Neuronal stem cell (in vitro differentiated cells): ENCODE results near the gene PPIC.

Experiments
- DNase-seq: peaks from one replicate; pipeline ENCODE4 v3.0.0-alpha.2; 2013; ENCODE audit warnings: low spot score
- H2AFZ ChIP-seq: one replicate; pipeline ENCODE4 v1.6.1; 2013; ENCODE audit warnings: mild to moderate bottlenecking, low read length, inconsistent platforms
- H2AK5ac ChIP-seq: 2 replicates; pipeline ENCODE4 v1.6.1; 2013; ENCODE audit warnings: low read depth, mild to moderate bottlenecking, inconsistent platforms, low read length, moderate library complexity, mixed read lengths
- H2BK120ac ChIP-seq: 2 replicates; pipeline ENCODE4 v1.6.1; 2013; ENCODE audit warnings: low read depth, mild to moderate bottlenecking, inconsistent platforms, low read length, moderate library complexity, mixed read lengths
- H2BK12ac ChIP-seq: one replicate; pipeline ENCODE4 v1.6.1; 2013; ENCODE audit warnings: low read length, inconsistent platforms
- H2BK15ac ChIP-seq: 2 replicates; pipeline ENCODE4 v1.6.1; 2013; ENCODE audit warnings: mild to moderate bottlenecking, low read length, inconsistent platforms, mixed read lengths
- H2BK5ac ChIP-seq: one replicate; pipeline ENCODE4 v1.6.1; 2013; ENCODE audit warnings: inconsistent platforms, mild to moderate bottlenecking, low read length, moderate library complexity
- H3K14ac ChIP-seq: one replicate; pipeline ENCODE4 v1.6.1; 2013; ENCODE audit warnings: low read length, inconsistent platforms
- H3K18ac ChIP-seq: 2 replicates; pipeline ENCODE4 v1.6.1; 2013; ENCODE audit warnings: low read length, inconsistent platforms
- H3K23ac ChIP-seq: 2 replicates; pipeline ENCODE4 v1.6.1; 2013; ENCODE audit warnings: low read depth, mild to moderate bottlenecking, mixed read lengths, low read length, inconsistent platforms; ENCODE audit not compliant: poor library complexity
- H3K27ac ChIP-seq: replicated peaks from 3 replicates; pipeline ENCODE4 v1.5.1; 2013; ENCODE audit warnings: low read length, inconsistent platforms
- H3K27me3 ChIP-seq, 3 experiments: 2 replicates each; pipeline ENCODE4 v1.6.1; 2013; ENCODE audit warnings: low read length in 3 of 3, mild to moderate bottlenecking in 2 of 3, inconsistent platforms in 1 of 3, low read depth in 1 of 3, mixed read lengths in 1 of 3, moderate library complexity in 1 of 3; ENCODE audit not compliant: control insufficient read depth in 3 of 3, insufficient read depth in 3 of 3
- H3K36me3 ChIP-seq, 2 donors: replicated peaks in 1 of 2; 2 replicates each; pipeline ENCODE4 v1.6.1; 2013; ENCODE audit warnings: low read length in 2 of 2; ENCODE audit not compliant: control insufficient read depth in 2 of 2, insufficient read depth in 2 of 2
- H3K4ac ChIP-seq: 2 replicates; pipeline ENCODE4 v1.6.1; 2013; ENCODE audit warnings: inconsistent platforms, mild to moderate bottlenecking, low read length, moderate library complexity
- H3K4me1 ChIP-seq, 2 donors: 1 replicate in 1 of 2; 2 replicates in 1 of 2; pipeline ENCODE4 v1.6.1; 2013; ENCODE audit warnings: low read length in 2 of 2, low read depth in 1 of 2; ENCODE audit not compliant: control insufficient read depth in 2 of 2, insufficient read depth in 1 of 2
- H3K4me2 ChIP-seq: one replicate; pipeline ENCODE4 v1.6.1; 2013; ENCODE audit warnings: mild to moderate bottlenecking, low read length, inconsistent platforms; ENCODE audit not compliant: insufficient read depth, poor library complexity, severe bottlenecking
- H3K4me3 ChIP-seq, 2 donors: 2 replicates each; pipeline ENCODE4 v1.5.1; 2013; ENCODE audit warnings: low read length in 2 of 2, mild to moderate bottlenecking in 2 of 2, inconsistent platforms in 1 of 2, moderate library complexity in 1 of 2
- H3K79me1 ChIP-seq: one replicate; pipeline ENCODE4 v1.6.1; 2013; ENCODE audit warnings: low read depth, mild to moderate bottlenecking, inconsistent platforms, low read length, moderate library complexity
- H3K9ac ChIP-seq: one replicate; pipeline ENCODE4 v1.6.1; 2013; ENCODE audit warnings: mild to moderate bottlenecking, low read depth, low read length, inconsistent platforms; ENCODE audit not compliant: poor library complexity
- H3K9me3 ChIP-seq, 2 donors: replicated peaks in 1 of 2; 2 replicates each; pipeline versions ENCODE3 to v1.6.1; 2013; ENCODE audit warnings: low read length in 2 of 2, mild to moderate bottlenecking in 2 of 2, inconsistent platforms in 1 of 2, low read depth in 1 of 2, mixed read lengths in 1 of 2, moderate library complexity in 1 of 2; ENCODE audit not compliant: control insufficient read depth in 2 of 2, insufficient read depth in 1 of 2
- H4K8ac ChIP-seq: one replicate; pipeline ENCODE4 v1.6.1; 2013; ENCODE audit warnings: low read depth, mild to moderate bottlenecking, inconsistent platforms, low read length, moderate library complexity
- H4K91ac ChIP-seq: one replicate; pipeline ENCODE4 v1.6.1; 2013; ENCODE audit warnings: low read length, low read depth, mild to moderate bottlenecking, inconsistent platforms; ENCODE audit not compliant: poor library complexity
- WGBS, 2 donors: extraction: QIAGEN DNeasy Blood & Tissue Kit; methylation state at CpG; one replicate each; pipeline ENCODE4 v1.1.7; 2013; ENCODE audit warnings: missing lambda C conversion rate in 2 of 2, mixed read lengths in 1 of 2; ENCODE audit not compliant: insufficient read length in 2 of 2, insufficient replicate concordance in 1 of 2; ENCODE audit errors: extremely low coverage in 2 of 2; 5-methylcytosine and 5-hydroxymethylcytosine counted together

The PPIC gene

DNA sequence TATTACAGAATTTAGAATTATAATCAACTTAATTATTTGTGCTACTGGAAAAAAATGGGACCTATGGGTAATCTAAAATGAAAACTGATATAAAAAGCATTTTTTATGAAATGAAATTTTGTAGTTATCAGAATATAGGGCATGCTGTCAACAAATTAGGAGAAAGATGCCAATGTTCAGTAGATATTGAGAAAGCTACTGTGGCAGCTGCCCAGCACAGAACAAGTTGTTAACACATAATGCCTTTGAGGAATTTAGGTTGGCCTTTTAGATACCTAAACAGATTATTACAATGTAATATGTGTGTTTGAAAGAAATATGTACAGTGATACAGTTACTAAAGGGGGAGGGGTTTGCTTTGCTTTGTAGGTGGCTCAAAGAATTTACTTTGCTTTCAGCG, 54.1 kb downstream of the PPIC start:
- no peak overlapping the region for H3K23ac ChIP-seq
- no peak overlapping the region for H2BK120ac ChIP-seq
- no peaks in the 10 kb centered on the region for H3K27me3 ChIP-seq
- H2AK5ac ChIP-seq, result no peak overlapping the region
- H3K4me1 ChIP-seq, result no peaks in the 10 kb centered on the region
- no peaks in the 10 kb centered on the region for H3K79me1 ChIP-seq
- no peak for DNase-seq
- H3K18ac ChIP-seq, result no peak overlapping the region
- no peaks in the 10 kb centered on the region for H3K36me3 ChIP-seq
- WGBS, 2 donors, result no CpG with 5 or more reads among the region's 1 CpG
- H2AFZ ChIP-seq, result no peak overlapping the region
- H3K9me3 ChIP-seq, result no peaks in the 10 kb centered on the region
- H4K91ac ChIP-seq, result no peak overlapping the region
- no peak overlapping the region for H3K27ac ChIP-seq
- no peak overlapping the region for H3K4me3 ChIP-seq
- H2BK12ac ChIP-seq, result no peak overlapping the region
- H2BK5ac ChIP-seq, result no peak overlapping the region
- no peak overlapping the region for H3K4ac ChIP-seq
- H4K8ac ChIP-seq, result no peak overlapping the region
- H3K9ac ChIP-seq, result no peak overlapping the region
- H3K14ac ChIP-seq, result no peak overlapping the region
- no peak overlapping the region for H3K4me2 ChIP-seq
- no peak overlapping the region for H2BK15ac ChIP-seq

DNA sequence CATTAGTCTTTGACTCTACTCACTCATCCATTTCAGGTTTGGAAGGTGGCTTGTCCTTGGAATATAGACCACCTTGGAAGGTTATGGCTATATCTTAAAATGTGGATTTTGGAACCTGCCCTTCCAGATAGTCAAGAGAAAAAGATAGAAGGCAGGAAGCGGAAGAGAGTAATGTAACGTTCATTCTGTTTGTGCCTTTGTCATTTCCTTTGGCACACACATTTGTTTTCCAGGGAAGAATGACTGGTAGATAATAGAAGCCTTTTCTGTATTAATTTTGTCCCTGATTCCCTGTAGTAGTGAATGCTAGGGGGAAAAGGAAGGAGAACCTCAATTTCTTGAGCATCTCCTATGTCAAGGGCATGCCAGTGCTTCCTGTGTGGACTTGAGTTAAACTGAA, 54.7 kb downstream of the PPIC start:
- no CpG with 5 or more reads among the region's 2 CpGs for WGBS, 2 donors
- Histone ChIP-seq H3K4me1 (no peaks in the 10 kb centered on the region), H3K23ac (no peak overlapping the region)

DNA sequence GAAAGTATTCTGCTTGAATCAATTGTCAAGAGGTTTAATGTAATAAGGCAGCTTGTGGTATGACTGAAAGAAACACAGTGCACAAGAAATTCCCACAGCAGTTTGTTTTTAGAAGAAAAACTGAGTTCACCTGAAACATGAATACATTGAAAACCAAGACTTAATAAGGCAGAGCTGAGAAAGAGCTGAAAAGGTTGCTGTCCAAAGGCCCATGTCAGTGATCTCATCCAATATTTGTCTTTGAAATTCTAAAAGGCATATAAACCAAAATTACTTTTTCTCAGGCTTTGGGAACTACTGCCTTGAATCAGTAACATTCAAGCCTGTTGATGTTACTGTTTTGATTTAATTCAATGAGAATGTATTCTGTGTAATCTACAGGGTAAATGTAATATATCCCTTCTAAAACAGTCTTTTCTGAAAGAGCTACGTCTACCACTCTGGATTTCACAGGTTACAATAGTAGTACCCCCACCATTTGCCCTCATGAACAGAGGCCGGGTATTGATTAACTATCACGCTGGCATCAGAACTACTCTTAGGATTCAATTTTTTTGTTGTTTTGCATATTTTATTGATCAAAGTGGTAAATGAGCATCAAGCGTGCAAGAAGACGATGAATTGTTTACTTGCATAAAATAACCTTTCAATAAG, 57.8 kb downstream of the PPIC start:
- H4K8ac ChIP-seq, result no peak overlapping the region
- H2AFZ ChIP-seq, result no peak overlapping the region
- H4K91ac ChIP-seq, result no peak overlapping the region
- no peak overlapping the region for H2BK12ac ChIP-seq
- H3K18ac ChIP-seq, result no peak overlapping the region
- H3K4me3 ChIP-seq, result no peak overlapping the region
- H3K23ac ChIP-seq, result no peak overlapping the region
- H3K14ac ChIP-seq, result no peak overlapping the region
- H3K9ac ChIP-seq, result no peak overlapping the region
- no peaks in the 10 kb centered on the region for H3K9me3 ChIP-seq
- H3K4me1 ChIP-seq, result no peaks in the 10 kb centered on the region
- no peaks in the 10 kb centered on the region for H3K27me3 ChIP-seq
- WGBS, 2 donors, result no CpG with 5 or more reads among the region's 5 CpGs
- no peaks in the 10 kb centered on the region for H3K36me3 ChIP-seq
- H2BK5ac ChIP-seq, result no peak overlapping the region
- no peak overlapping the region for H2AK5ac ChIP-seq
- H3K4me2 ChIP-seq, result no peak overlapping the region
- H3K27ac ChIP-seq, result no peak overlapping the region
- no peak overlapping the region for H2BK15ac ChIP-seq
- H3K79me1 ChIP-seq, result no peaks in the 10 kb centered on the region
- no peak overlapping the region for H2BK120ac ChIP-seq
- no peak overlapping the region for H3K4ac ChIP-seq
- no peak for DNase-seq

More for the DNA sequence above, 54.7 kb downstream of the PPIC start:
- H2BK15ac ChIP-seq, result no peak overlapping the region
- H4K91ac ChIP-seq, result no peak overlapping the region
- H2AFZ ChIP-seq, result no peak overlapping the region
- no peak overlapping the region for H2BK120ac ChIP-seq
- DNase-seq, result no peak
- H3K4me3 ChIP-seq, result no peak overlapping the region
- H3K27me3 ChIP-seq, result no peaks in the 10 kb centered on the region
- H3K79me1 ChIP-seq, result no peaks in the 10 kb centered on the region
- no peaks in the 10 kb centered on the region for H3K36me3 ChIP-seq
- H2BK5ac ChIP-seq, result no peak overlapping the region
- H3K27ac ChIP-seq, result no peak overlapping the region
- H3K9ac ChIP-seq, result no peak overlapping the region
- H3K14ac ChIP-seq, result no peak overlapping the region
- H3K18ac ChIP-seq, result no peak overlapping the region
- H2BK12ac ChIP-seq, result no peak overlapping the region
- H3K9me3 ChIP-seq, result no peaks in the 10 kb centered on the region
- no peak overlapping the region for H3K4me2 ChIP-seq
- H3K4ac ChIP-seq, result no peak overlapping the region
- H2AK5ac ChIP-seq, result no peak overlapping the region
- H4K8ac ChIP-seq, result no peak overlapping the region

DNA sequence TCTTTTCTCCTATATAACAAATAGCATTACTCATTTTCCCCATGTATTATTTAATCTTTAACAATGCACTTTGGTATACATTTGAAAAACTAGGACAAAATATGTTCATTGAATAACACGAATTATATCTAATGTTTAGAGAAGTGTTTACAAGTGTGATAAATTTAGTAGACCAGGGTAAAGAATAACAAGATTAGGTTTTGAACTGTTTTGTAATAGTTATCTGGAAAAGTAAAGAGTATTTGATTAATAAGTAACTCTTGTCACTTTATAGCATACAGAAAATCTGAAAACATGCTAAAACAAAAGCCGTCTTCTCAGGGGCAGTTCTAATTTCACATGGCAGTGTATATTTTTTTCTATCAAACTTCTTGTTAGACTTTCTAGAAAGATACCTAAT, 58.5 kb downstream of the PPIC start:
- Histone ChIP-seq H3K4me2 (no peak overlapping the region), H3K23ac (no peak overlapping the region), H2BK15ac (no peak overlapping the region), H2BK120ac (no peak overlapping the region), H2BK5ac (no peak overlapping the region), H2AK5ac (no peak overlapping the region), H3K4me1 (no peaks in the 10 kb centered on the region), H3K79me1 (no peaks in the 10 kb centered on the region), H3K36me3 (no peaks in the 10 kb centered on the region), H3K27me3 (no peaks in the 10 kb centered on the region), H3K9ac (no peak overlapping the region), H3K27ac (no peak overlapping the region), H3K18ac (no peak overlapping the region), H2AFZ (no peak overlapping the region), H3K9me3 (no peaks in the 10 kb centered on the region), H4K91ac (no peak overlapping the region), H2BK12ac (no peak overlapping the region), H3K4ac (no peak overlapping the region), H3K14ac (no peak overlapping the region), H3K4me3 (no peak overlapping the region), H4K8ac (no peak overlapping the region)
- DNase-seq, result no peak
- WGBS, 2 donors, result no CpG with 5 or more reads among the region's 2 CpGs
